Measurements from ENCODE around the gene CCDC73.
"Not testable (repeated sequence)": the region's sequence is repeated elsewhere in the genome, so short reads cannot be mapped to it uniquely, and the experiment has no call there.

CCDC73 gene

GRCh38 chr11:32704775-32705174, 89.7 kb downstream of the CCDC73 start:
- no peak for DNase-seq

DNA sequence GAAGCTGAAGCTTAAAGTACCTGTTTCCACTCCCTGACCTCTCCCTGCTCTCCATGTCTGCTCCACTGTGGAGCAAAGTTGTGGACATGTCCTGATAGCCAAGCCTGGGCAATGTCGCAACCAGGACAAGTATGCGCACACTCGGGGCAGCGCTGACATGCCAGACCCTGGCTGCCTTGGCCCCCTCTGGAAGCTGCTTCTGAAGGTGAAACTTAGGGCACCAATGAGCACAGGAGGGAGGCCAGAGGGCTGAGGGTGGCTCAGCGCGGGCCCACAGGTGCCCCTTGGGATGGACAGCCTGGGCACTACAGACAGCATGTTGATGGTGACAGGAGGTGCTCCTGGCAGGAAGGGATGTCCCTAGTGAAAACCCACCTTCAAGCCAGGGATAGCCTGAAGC, 90.2 kb downstream of the CCDC73 start:
- DNase-seq, result no peak

GRCh38 chr11:32701616-32702015, 92.8 kb downstream of the CCDC73 start:
- no peak for DNase-seq

DNA sequence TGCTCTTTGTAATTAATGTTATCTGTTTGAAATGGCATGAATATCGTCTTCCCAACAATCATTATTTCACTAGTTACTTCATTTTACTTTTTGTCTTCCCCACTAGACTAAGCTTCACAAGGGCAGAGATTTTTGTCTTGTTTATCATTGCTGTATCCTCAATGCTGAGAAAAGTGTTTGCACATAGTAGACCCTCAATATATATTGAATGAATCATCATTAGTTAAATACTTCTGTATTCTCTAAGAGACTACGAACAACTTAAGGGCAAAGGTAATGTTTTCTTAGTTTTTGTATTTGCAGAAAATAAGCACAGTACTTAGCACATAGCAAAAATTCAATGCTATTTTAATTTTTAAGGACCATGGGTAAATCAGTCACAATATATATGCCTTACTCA, 95.9 kb downstream of the CCDC73 start:
- no peak for DNase-seq

- DNase-seq, result no peak
Measured at GRCh38 chr11:32671051-32671450, 123.4 kb downstream of the CCDC73 start.

DNA sequence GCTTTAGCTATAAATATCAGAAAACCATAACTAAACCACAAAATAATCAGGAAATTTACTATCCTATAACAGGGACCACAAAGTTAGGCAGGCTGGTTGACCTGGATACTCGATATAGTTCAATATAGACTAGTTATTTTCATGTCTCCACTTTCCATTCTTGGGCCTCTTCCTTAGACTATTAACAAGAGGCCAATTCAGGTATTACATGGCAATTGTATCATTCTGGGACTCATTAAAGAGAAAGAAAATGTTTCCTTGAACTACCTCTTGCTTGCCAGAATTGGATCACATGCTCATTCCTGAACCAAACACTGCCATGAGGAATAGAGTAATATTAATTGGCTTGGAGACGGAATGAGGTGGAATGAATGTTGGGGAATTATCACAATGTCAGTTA, 134.8 kb downstream of the CCDC73 start:
- DNase-seq, result no peak

DNA sequence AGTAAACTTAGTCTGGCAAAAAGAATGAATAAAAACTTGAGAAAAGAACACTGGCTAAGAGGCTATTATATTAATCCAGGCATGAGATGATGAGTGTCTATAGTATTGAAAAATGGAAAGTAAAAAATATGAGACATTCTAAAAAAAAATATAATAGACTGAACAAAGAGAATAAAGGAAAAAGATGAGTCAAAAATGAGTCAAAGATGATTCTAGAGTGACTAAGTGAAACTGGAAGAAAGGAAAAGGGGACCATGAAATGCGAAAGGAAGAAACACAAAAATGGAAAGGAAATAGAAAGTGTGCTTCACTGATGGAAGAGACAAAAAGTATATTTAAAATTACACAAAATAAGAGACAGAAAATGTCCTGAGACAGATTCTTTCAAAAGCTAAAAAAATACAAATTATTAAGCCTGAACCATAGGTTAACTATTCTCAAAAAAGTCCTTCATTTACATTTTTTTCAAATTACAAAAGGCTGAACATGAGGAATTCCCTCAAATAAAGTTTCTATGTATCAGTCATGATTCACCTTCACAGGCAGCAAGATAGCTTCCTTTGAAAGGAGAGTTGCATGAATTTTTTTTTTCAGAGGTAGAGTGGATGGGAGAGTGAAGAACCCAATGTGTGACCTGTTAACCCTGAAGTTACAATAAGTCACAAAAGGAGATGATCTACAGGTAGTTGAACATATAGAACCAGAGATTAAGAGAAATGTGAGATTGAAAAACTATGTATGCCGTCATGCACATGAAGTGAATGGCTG, 135.6 kb downstream of the CCDC73 start:
- no peak for DNase-seq

DNA sequence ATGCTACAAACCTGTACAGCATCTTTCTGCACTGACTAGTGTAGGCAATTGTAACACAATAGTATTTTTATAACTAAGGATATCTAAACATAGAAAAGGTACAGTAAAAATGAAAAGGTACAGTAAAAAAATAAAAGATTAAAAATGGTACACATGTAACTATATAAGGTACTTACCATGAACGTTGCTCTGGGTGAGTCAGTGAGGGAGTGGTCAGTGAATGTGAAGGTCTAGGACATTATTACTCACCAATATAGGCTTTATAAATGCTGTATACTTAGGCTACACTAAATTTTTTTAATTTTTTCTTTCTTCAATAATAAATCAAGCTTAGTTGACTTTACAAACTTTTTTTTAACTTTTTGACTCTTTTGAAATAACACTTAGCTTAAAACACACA, 150.9 kb downstream of the CCDC73 start:
- no peak for DNase-seq

- no peak for DNase-seq
Measured at GRCh38 chr11:32641361-32641760, 153.1 kb downstream of the CCDC73 start.

GRCh38 chr11:32635819-32636218, 158.6 kb downstream of the CCDC73 start:
- no peak for DNase-seq

GRCh38 chr11:32630844-32631243, 163.6 kb downstream of the CCDC73 start:
- DNase-seq, result no peak

DNA sequence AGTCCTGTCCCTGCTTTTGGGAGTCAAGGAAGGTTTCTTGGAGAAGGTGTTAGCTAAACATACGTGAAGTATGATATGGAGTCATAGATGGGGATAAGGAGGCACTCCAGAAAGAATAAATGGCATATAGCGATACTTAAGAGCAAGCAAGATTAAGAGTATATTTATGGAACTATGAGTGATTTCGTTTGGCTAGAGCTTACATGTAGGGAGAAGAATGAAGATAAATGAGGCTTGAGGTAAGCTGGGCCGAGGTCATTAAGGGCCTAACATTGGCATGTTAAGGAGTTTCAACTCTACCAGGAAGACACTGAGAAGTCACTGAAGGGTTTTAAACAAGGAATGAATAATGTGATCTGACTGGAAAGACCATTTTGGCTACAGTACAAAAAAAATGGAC, 177.6 kb downstream of the CCDC73 start:
- DNase-seq, result no peak

GRCh38 chr11:32615422-32615821, 179.0 kb downstream of the CCDC73 start:
- no peak for DNase-seq

DNA sequence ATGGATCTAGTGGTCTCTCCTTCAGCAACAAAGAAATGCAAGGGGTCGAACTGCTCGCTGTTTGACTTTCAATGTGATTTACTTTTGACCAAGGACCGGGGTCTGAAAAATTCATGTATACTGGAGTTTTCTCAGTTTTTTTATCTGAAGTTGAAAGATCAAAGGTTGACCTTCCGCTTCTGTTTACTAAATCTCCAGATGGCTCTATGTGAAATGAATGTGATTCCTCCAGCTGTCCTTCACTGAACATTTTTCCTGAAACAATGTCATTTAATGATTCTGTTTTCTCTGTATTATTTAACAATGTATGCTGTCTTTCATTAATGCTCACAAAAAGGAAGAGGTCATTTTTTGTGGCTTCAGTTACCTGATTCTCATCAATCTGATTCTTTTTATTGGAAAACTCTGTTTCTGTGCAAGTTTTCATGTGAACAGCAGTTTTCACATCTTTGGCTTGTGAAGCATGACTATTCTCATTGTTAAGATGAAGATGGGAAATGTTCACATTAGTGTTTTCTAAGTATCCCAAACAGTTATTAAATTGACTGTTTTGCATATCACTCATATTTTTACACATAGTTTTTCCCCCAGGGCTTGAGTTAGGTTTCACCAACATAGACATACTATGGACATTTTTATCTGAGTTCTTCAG, 180.8 kb downstream of the CCDC73 start:
- DNase-seq, result no peak

DNA sequence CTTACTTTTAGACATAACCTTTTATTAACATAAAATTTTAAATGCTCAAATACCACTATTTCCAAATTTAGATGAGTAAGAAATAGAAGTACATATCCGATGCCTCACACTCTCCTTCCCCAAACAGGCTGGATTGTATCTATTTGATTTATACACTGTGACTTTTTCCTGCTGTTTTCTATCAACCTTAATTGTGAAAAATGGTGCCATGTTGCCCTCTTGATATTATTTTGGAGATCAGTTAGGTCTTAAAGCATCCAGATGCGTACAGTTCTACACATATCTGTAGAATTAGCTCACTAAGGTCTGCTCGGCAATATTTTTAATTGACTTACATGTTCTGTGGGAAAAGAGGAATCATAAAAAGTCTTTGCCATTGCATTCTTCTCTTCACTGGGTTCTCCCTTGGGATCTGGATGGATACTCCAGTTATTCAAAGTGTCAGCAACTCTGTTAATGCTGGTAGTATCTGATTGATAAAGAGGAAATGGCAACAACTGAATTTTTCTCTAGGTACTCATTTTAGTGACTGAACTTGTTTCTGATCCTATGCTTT, 183.6 kb downstream of the CCDC73 start:
- DNase-seq, result no peak

- not testable (repeated sequence) for DNase-seq
Measured at GRCh38 chr11:32608826-32609225, 185.6 kb downstream of the CCDC73 start.

DNA sequence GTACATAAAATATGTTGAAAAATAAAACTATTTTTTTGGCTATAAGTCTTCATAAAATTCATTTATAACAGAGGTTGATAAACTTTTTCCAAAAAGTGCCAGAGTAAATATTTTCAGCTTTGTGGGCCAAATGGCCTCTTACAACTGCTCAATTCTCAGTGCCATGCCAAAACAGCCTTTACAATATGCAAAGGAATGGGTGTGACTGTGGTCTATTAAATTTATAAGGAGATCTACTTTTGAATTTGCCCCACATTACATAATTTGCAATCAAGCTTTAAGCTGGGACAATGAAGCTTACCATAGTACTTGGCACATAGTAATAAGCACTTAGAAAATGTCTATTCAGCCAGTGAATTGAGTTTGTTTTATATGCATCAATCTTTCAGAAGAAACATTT, 188.2 kb downstream of the CCDC73 start:
- no peak for DNase-seq

DNA sequence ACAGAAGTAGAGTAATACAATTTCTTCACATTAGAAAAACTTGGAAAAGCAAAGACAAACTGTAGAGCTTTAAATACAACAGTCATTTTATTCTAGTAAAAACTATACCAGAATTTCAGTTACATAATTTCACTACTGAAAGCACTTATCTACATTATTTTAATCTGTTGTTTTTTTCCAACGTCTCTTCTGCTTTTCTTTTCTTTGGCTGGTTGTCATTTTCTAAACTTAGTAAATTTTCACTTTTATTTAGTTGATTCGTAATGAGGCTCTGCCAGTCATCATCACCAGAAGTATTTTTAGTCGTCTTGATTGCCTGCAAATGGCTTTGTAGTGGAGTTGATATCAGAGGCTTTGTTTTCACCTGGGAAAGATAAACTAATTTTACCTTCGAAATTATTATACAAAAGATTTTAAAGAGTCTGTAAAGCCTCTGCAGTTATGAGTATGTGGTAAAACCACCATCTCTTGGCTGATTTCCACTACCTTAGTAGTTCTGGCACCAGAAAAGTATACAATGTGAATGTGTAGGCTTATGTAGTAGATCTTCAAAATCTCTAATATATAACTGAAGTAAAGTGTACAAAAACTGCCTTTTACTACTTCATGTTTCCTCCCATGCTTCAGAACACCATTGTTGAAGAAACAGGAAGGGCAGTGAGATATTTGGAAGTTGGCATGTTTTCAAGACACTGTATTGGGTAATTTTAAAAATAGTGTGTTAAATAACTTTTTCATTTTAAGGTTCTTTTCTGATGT, 191.6 kb downstream of the CCDC73 start:
- DNase-seq, result no peak

GRCh38 chr11:32597921-32598320, 196.5 kb downstream of the CCDC73 start:
- DNase-seq, result no peak

GRCh38 chr11:32596114-32596513, 198.3 kb downstream of the CCDC73 start:
- peak in 1 of 5 experiments; percentile 31 for DNase-seq

DNA sequence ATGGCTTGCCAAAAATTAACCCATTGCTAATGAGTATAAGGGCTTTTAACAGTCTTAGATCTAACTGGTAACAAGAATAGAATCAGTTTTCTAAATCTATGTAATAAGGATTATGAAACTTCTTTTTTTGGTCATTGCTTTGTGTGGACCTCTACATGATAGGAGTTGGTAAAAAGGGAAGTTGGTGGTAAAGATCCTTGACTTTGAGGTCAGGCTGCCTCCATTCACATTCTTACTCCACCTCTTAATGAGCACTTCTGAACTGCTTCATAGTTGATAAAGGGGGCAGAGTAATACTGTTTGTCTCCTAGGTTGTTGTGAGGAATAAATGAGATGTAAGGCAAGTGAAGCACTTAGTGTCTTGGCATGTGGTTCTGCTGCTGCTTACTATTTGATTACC, 200.2 kb downstream of the CCDC73 start:
- DNase-seq, result no peak

GRCh38 chr11:32586576-32587190, 207.8 kb downstream of the CCDC73 start:
- DNase-seq, result peak in 1 of 5 experiments; percentile 48

GRCh38 chr11:32584921-32585320, 209.5 kb downstream of the CCDC73 start:
- no peak for DNase-seq

All from T-helper 2 cell (primary cell).